H1 (cell line): ENCODE results near the gene MAF. TPM values are rescaled to one million over a fixed set of nuclear protein-coding genes. Genes with fewer than 3 reads are reported as not detected.

ENCODE experiments used
- CTCF ChIA-PET: fragments of 300-600 bp; sonication (Branson Sonifier 250); formaldehyde crosslinking; loops from one replicate; lab custom pipeline; 2021; ENCODE audit not compliant: partially characterized antibody; lab: Charles Lee
- POLR2A ChIA-PET: fragments of 300-600 bp; sonication (Branson Sonifier 250); formaldehyde crosslinking; loops from one replicate; lab custom pipeline; 2021; ENCODE audit warnings: inconsistent platforms; ENCODE audit not compliant: partially characterized antibody; lab: Charles Lee
- DNase-seq, 2 experiments: peaks; one replicate each; pipeline versions ENCODE4 v3.0.0 to v3.0.0-alpha.2; 2010 to 2022; ENCODE audit warnings: low spot score in 2 of 2, low read depth in 1 of 2, mixed read lengths in 1 of 2
- FAIRE-seq: peaks from 2 replicates; lab custom pipeline; 2011; peaks lifted over from hg19 to GRCh38; lab: Jason Lieb, UNC
- H2AFZ ChIP-seq: 2 replicates; pipeline ENCODE4 v1.8.1; 2012; ENCODE audit warnings: low read length, inconsistent platforms
- H2AK5ac ChIP-seq: 2 replicates; pipeline ENCODE4 v1.6.1; 2013; ENCODE audit warnings: low read depth, low read length
- H2BK120ac ChIP-seq: replicated peaks from 2 replicates; pipeline ENCODE3; 2013; ENCODE audit warnings: low read depth, low read length, inconsistent platforms
- H2BK12ac ChIP-seq: 2 replicates; pipeline ENCODE4 v1.6.1; 2013; ENCODE audit warnings: low read depth, low read length
- H2BK15ac ChIP-seq: 2 replicates; pipeline ENCODE4 v1.6.1; 2013; ENCODE audit warnings: low read length
- H2BK20ac ChIP-seq: 2 replicates; pipeline ENCODE4 v1.6.1; 2013; ENCODE audit warnings: low read length
- H2BK5ac ChIP-seq: 2 replicates; pipeline ENCODE4 v1.6.1; 2013; ENCODE audit warnings: low read depth, low read length
- H3K14ac ChIP-seq: 2 replicates; pipeline ENCODE4 v1.6.1; 2013; ENCODE audit warnings: inconsistent platforms; ENCODE audit not compliant: insufficient read length
- H3K18ac ChIP-seq: 2 replicates; pipeline ENCODE4 v1.6.1; 2013; ENCODE audit warnings: low read length; ENCODE audit errors: extremely low read depth
- H3K23ac ChIP-seq: 2 replicates; pipeline ENCODE4 v1.6.1; 2013; ENCODE audit warnings: inconsistent platforms; ENCODE audit not compliant: insufficient read length
- H3K23me2 ChIP-seq: 2 replicates; pipeline ENCODE4 v1.6.1; 2013; ENCODE audit warnings: low read depth, low read length
- H3K27ac ChIP-seq: 2 replicates; pipeline ENCODE4 v1.6.1; 2011; ENCODE audit warnings: low read depth, low read length, inconsistent platforms
- H3K27me3 ChIP-seq, 4 experiments: replicated peaks in 1 of 4; 1 replicate in 1 of 4; 2 replicates in 3 of 4; pipeline versions ENCODE4 v1.6.1 to v1.8.1; 2011 to 2013; ENCODE audit warnings: low read length in 3 of 4, mild to moderate bottlenecking in 3 of 4, inconsistent platforms in 2 of 4, mixed read lengths in 2 of 4, moderate library complexity in 1 of 4; ENCODE audit not compliant: control insufficient read depth in 3 of 4, insufficient read depth in 3 of 4; ENCODE audit errors: extremely low read depth in 1 of 4
- H3K36me3 ChIP-seq, 4 experiments: 2 replicates each; pipeline versions ENCODE4 v1.6.1 to v1.8.1; 2011 to 2013; ENCODE audit warnings: mild to moderate bottlenecking in 4 of 4, low read length in 3 of 4, moderate library complexity in 2 of 4, control low read depth in 1 of 4, inconsistent platforms in 1 of 4; ENCODE audit not compliant: insufficient read depth in 4 of 4, control insufficient read depth in 2 of 4
- H3K4ac ChIP-seq: replicated peaks from 2 replicates; pipeline ENCODE3; 2013; ENCODE audit warnings: low read length, low read depth, mixed read lengths, inconsistent platforms; ENCODE audit not compliant: insufficient read length
- H3K4me1 ChIP-seq, 4 experiments: replicated peaks in 1 of 4; 1 replicate in 1 of 4; 2 replicates in 3 of 4; pipeline versions ENCODE4 v1.6.1 to v1.8.1; 2011 to 2013; ENCODE audit warnings: low read length in 3 of 4, inconsistent platforms in 2 of 4, mixed read lengths in 1 of 4; ENCODE audit not compliant: insufficient read depth in 4 of 4, control insufficient read depth in 3 of 4
- H3K4me2 ChIP-seq, 2 experiments: 2 replicates each; pipeline versions ENCODE4 v1.6.1 to v1.8.1; 2011 to 2013; ENCODE audit warnings: low read depth in 2 of 2, low read length in 2 of 2, control low read depth in 1 of 2, inconsistent platforms in 1 of 2, mild to moderate bottlenecking in 1 of 2; ENCODE audit not compliant: insufficient read depth in 1 of 2
- H3K4me3 ChIP-seq, 4 experiments: fragments of 200-600, 300-600 bp in 1 of 4; sonication (generic), shearing (Covaris generic), sonication (Bioruptor Twin) in 1 of 4; 2 replicates each; pipeline versions ENCODE4 v1.5.1 to v1.8.1; 2011 to 2016; ENCODE audit warnings: low read length in 4 of 4, low read depth in 3 of 4, control low read depth in 2 of 4, inconsistent platforms in 2 of 4, mild to moderate bottlenecking in 2 of 4, mixed read lengths in 1 of 4, moderate library complexity in 1 of 4; ENCODE audit not compliant: insufficient read depth in 2 of 4; ENCODE audit errors: extremely low read depth in 1 of 4
- H3K56ac ChIP-seq: replicated peaks from 2 replicates; pipeline ENCODE3; 2013; ENCODE audit warnings: low read depth, mild to moderate bottlenecking, mixed read lengths, low read length, inconsistent platforms; ENCODE audit not compliant: insufficient read length
- H3K79me1 ChIP-seq: 2 replicates; pipeline ENCODE4 v1.6.1; 2013; ENCODE audit warnings: low read depth, low read length, control low read depth
- H3K79me2 ChIP-seq, 2 experiments: 2 replicates each; pipeline versions ENCODE4 v1.6.1 to v1.8.1; 2012 to 2013; ENCODE audit warnings: low read length in 2 of 2, mild to moderate bottlenecking in 2 of 2, inconsistent platforms in 1 of 2; ENCODE audit not compliant: insufficient read depth in 2 of 2, control insufficient read depth in 1 of 2
- H3K9ac ChIP-seq, 4 experiments: replicated peaks in 1 of 4; 1 replicate in 1 of 4; 2 replicates in 3 of 4; pipeline versions ENCODE4 v1.6.1 to v1.8.1; 2011 to 2013; ENCODE audit warnings: low read depth in 3 of 4, low read length in 3 of 4, control low read depth in 2 of 4, mild to moderate bottlenecking in 2 of 4, moderate library complexity in 2 of 4, inconsistent platforms in 1 of 4; ENCODE audit errors: extremely low read depth in 1 of 4
- H3K9me3 ChIP-seq, 2 experiments: 2 replicates each; pipeline versions ENCODE4 v1.6.1 to v1.8.1; 2012 to 2013; ENCODE audit warnings: mild to moderate bottlenecking in 2 of 2, moderate library complexity in 2 of 2, control low read depth in 1 of 2, inconsistent platforms in 1 of 2, low read depth in 1 of 2, low read length in 1 of 2, mixed read lengths in 1 of 2; ENCODE audit not compliant: insufficient read depth in 2 of 2
- H4K20me1 ChIP-seq, 2 experiments: replicated peaks in 1 of 2; 2 replicates each; pipeline versions ENCODE3 to v1.8.1; 2011 to 2013; ENCODE audit warnings: inconsistent platforms in 2 of 2, low read length in 2 of 2, mild to moderate bottlenecking in 1 of 2; ENCODE audit not compliant: insufficient read depth in 2 of 2, control insufficient read depth in 1 of 2
- H4K5ac ChIP-seq: 2 replicates; pipeline ENCODE4 v1.6.1; 2013; ENCODE audit warnings: low read length, low read depth, mixed read lengths, inconsistent platforms; ENCODE audit not compliant: insufficient read length
- H4K8ac ChIP-seq: 2 replicates; pipeline ENCODE4 v1.8.0; 2013; ENCODE audit warnings: mild to moderate bottlenecking, moderate library complexity, low read length, inconsistent platforms; ENCODE audit not compliant: insufficient read depth; ENCODE audit errors: extremely low read depth
- H4K91ac ChIP-seq: replicated peaks from 2 replicates; pipeline ENCODE3; 2013; ENCODE audit warnings: low read length, mixed read lengths, inconsistent platforms; ENCODE audit not compliant: insufficient read length
- CBX8 ChIP-seq: fragments of 300-800, 300-1000 bp; sonication (generic); IDR thresholded peaks from 2 replicates; pipeline ENCODE4 v1.7.1; 2016; ENCODE audit warnings: low read depth, low read length, borderline replicate concordance
- CHD1 ChIP-seq: IDR thresholded peaks from 2 replicates; pipeline ENCODE4 v1.6.1; 2012; ENCODE audit warnings: low read depth, low read length, improper control_type of control experiment
- CREB1 ChIP-seq: IDR thresholded peaks from 2 replicates; pipeline ENCODE4 v1.6.1; 2012; ENCODE audit warnings: inconsistent platforms
- EGR1 ChIP-seq: IDR thresholded peaks from 2 replicates; pipeline ENCODE4 v1.6.1; 2011; ENCODE audit warnings: low read depth, low read length, borderline replicate concordance
- EP300 ChIP-seq, 2 experiments: IDR thresholded peaks; 1 replicate in 1 of 2; 2 replicates in 1 of 2; pipeline ENCODE4 v1.6.1; 2011 to 2012; ENCODE audit warnings: low read depth in 2 of 2, low read length in 2 of 2, mild to moderate bottlenecking in 2 of 2, borderline replicate concordance in 1 of 2, inconsistent platforms in 1 of 2, moderate library complexity in 1 of 2
- EZH2 ChIP-seq: fragments of 200-600 bp; sonication (generic); IDR thresholded peaks from 2 replicates; pipeline ENCODE4 v1.7.1; 2012; ENCODE audit warnings: low read depth, mild to moderate bottlenecking, moderate library complexity, low read length, inconsistent platforms; ENCODE audit not compliant: severe bottlenecking
- GTF2F1 ChIP-seq: IDR thresholded peaks from 2 replicates; pipeline ENCODE4 v1.6.1; 2012; ENCODE audit warnings: low read depth, low read length, improper control_type of control experiment, borderline replicate concordance
- HDAC2 ChIP-seq, 2 experiments: fragments of 300-600 bp in 1 of 2; sonication (generic) in 1 of 2; IDR thresholded peaks; 2 replicates each; pipeline ENCODE4 v1.6.1; 2011 to 2012; ENCODE audit warnings: low read depth in 2 of 2, low read length in 2 of 2, mild to moderate bottlenecking in 2 of 2, moderate library complexity in 2 of 2, borderline replicate concordance in 1 of 2, inconsistent platforms in 1 of 2
- HDAC6 ChIP-seq: IDR thresholded peaks from one replicate; pipeline ENCODE4 v1.7.1; 2012; ENCODE audit warnings: low read depth, mild to moderate bottlenecking, inconsistent platforms, low read length, moderate library complexity
- KDM5A ChIP-seq: fragments of 200-600 bp; IDR thresholded peaks from 2 replicates; pipeline ENCODE4 v1.7.1; 2012; ENCODE audit warnings: mild to moderate bottlenecking, low read length, inconsistent platforms, mixed read lengths
- RBBP5 ChIP-seq: IDR thresholded peaks from 2 replicates; pipeline ENCODE4 v1.7.1; 2012; ENCODE audit warnings: low read depth, mild to moderate bottlenecking, inconsistent platforms, low read length, moderate library complexity, borderline replicate concordance
- SP1 ChIP-seq: IDR thresholded peaks from 2 replicates; pipeline ENCODE4 v1.6.1; 2011; ENCODE audit warnings: low read depth, low read length
- SP2 ChIP-seq: IDR thresholded peaks from 2 replicates; pipeline ENCODE4 v1.6.1; 2012; ENCODE audit warnings: mild to moderate bottlenecking, low read length, inconsistent platforms
- SP4 ChIP-seq: IDR thresholded peaks from 2 replicates; pipeline ENCODE4 v1.6.1; 2012; ENCODE audit warnings: low read length, inconsistent platforms
- TBP ChIP-seq: IDR thresholded peaks from 2 replicates; pipeline ENCODE4 v1.6.1; 2011; ENCODE audit warnings: low read depth, low read length, improper control_type of control experiment
- WGBS, 2 experiments: shearing (Covaris generic) in 1 of 2; methylation state at CpG; one replicate each; pipeline versions ENCODE4 v1.1.6 to v1.1.7; 2013 to 2015; ENCODE audit warnings: low lambda C conversion rate in 2 of 2, mixed read lengths in 2 of 2, inconsistent platforms in 1 of 2, low coverage in 1 of 2, missing lambda C conversion rate in 1 of 2; ENCODE audit not compliant: insufficient replicate concordance in 2 of 2, insufficient coverage in 1 of 2, insufficient read length in 1 of 2; ENCODE audit errors: extremely low coverage in 1 of 2, missing lambda C conversion rate in 1 of 2; 5-methylcytosine and 5-hydroxymethylcytosine counted together
- polyA plus RNA-seq, 7 experiments: library from polyadenylated mRNA; depleted of rRNA in 3 of 7; stranded (reverse) in 5 of 7; unstranded in 2 of 7; fragments of >200 nt in 5 of 7; fragments of 200-250 nt in 2 of 7; gene quantifications; 1 replicate in 5 of 7; 2 replicates in 1 of 7; 4 replicates in 1 of 7; pipeline versions ENCODE4 v1.2.1 to v1.2.3, GENCODE V29; 2011 to 2013; ENCODE audit warnings: missing spikeins in 2 of 7, mixed read lengths in 2 of 7
- total RNA-seq: library from RNA; stranded (reverse); fragmentation: NEBNext Ultra II Directional; extraction: Animal tissue kit (Norgen Biotek cat#: 25700); gene quantifications from 2 replicates; pipeline ENCODE4 v1.2.1, GENCODE V29; 2021

The MAF gene
- total and polyA plus RNA-seq, 2 of the 8 experiments (the other 6 are each of a cell fraction or from before 2014, with no cell fraction given), result 1.3 to 2.7 TPM

DNA sequence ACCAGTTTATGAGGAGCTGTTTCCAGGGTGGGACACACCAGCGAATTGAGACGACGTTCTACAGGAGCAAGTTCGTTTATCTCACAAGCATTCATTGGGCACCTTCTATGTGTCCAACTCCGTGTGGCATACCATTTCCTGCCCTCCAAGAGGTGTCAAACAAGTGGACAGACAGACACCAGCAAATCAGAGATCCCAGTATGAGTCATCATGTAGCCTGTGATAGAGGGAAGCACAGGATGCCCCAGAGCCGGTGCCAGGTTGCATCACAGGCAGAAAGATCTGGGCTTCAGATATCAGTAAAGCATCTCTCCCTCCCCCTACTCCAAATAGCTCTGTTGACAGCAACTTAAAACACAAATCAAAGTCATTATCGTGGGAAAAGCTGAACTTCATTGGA lies 31.8 kb upstream of the MAF start:
- H3K4me1 ChIP-seq, result no peaks in the 10 kb centered on the region
- H3K27ac ChIP-seq, result no peak overlapping the region
- H4K5ac ChIP-seq, result no peak overlapping the region
- no peaks in the 10 kb centered on the region for H3K36me3 ChIP-seq
- H3K79me1 ChIP-seq, result no peaks in the 10 kb centered on the region
- no peak overlapping the region for H2BK12ac ChIP-seq
- WGBS, 2 experiments, result 95% methylated on average over 7 of the region's 7 CpGs; no CpG with 5 or more reads in 1 of the 2 experiments
- no peak overlapping the region for H2AK5ac ChIP-seq
- CTCF ChIA-PET, result interaction anchor here (0.6 to 2.0 kb wide), 3 partner anchors 10 to 225 kb away, joined by 3 to 4 read pairs (median 3); no protein-coding TSS in a partner anchor
- H3K23me2 ChIP-seq, result no peaks in the 10 kb centered on the region
- no peak overlapping the region for H4K8ac ChIP-seq
- no peak overlapping the region for H3K4ac ChIP-seq
- H3K27me3 ChIP-seq, result no peaks in the 10 kb centered on the region
- no peak overlapping the region for H2BK5ac ChIP-seq
- no peak overlapping the region for H2BK20ac ChIP-seq
- H3K14ac ChIP-seq, result no peak overlapping the region
- no peaks in the 10 kb centered on the region for H3K9me3 ChIP-seq
- no peak overlapping the region for H3K4me3 ChIP-seq
- no peak overlapping the region for H2AFZ ChIP-seq
- H3K9ac ChIP-seq, result no peak overlapping the region
- no peak overlapping the region for H3K23ac ChIP-seq
- DNase-seq (no peak), FAIRE-seq (no peak)
- no peak overlapping the region for H4K91ac ChIP-seq
- no peak overlapping the region for H2BK15ac ChIP-seq
- no peaks in the 10 kb centered on the region for H3K79me2 ChIP-seq
- no peak overlapping the region for H3K18ac ChIP-seq
- no peak overlapping the region for H3K4me2 ChIP-seq
- no peak overlapping the region for H3K56ac ChIP-seq
- POLR2A ChIA-PET, result no interaction called here
- H4K20me1 ChIP-seq, result no peaks in the 10 kb centered on the region
- H2BK120ac ChIP-seq, result no peak overlapping the region
- no peak for TF ChIP-seq CHD1
- no peak for TF ChIP-seq KDM5A
- TF ChIP-seq SP4, result no peak
- TF ChIP-seq SP2, result no peak
- TF ChIP-seq HDAC6, result no peak
- TF ChIP-seq EP300 (IDR thresholded peaks at IDR 0.05; ENCODE audit: borderline replicate concordance in 1 of 2, low read depth in 2 of 2, low read length in 2 of 2), result no peak
- no peak for TF ChIP-seq CREB1
- TF ChIP-seq EGR1, result no peak
- TF ChIP-seq TBP, result no peak
- no peak for TF ChIP-seq CBX8
- no peak for TF ChIP-seq EZH2
- no peak for TF ChIP-seq HDAC2 (IDR thresholded peaks at IDR 0.05; ENCODE audit: borderline replicate concordance in 1 of 2, low read depth in 2 of 2, low read length in 2 of 2)
- no peak for TF ChIP-seq SP1
- no peak for TF ChIP-seq RBBP5
- TF ChIP-seq GTF2F1, result no peak
